Measurements from ENCODE around the gene MUS81.

Gene MUS81

DNA sequence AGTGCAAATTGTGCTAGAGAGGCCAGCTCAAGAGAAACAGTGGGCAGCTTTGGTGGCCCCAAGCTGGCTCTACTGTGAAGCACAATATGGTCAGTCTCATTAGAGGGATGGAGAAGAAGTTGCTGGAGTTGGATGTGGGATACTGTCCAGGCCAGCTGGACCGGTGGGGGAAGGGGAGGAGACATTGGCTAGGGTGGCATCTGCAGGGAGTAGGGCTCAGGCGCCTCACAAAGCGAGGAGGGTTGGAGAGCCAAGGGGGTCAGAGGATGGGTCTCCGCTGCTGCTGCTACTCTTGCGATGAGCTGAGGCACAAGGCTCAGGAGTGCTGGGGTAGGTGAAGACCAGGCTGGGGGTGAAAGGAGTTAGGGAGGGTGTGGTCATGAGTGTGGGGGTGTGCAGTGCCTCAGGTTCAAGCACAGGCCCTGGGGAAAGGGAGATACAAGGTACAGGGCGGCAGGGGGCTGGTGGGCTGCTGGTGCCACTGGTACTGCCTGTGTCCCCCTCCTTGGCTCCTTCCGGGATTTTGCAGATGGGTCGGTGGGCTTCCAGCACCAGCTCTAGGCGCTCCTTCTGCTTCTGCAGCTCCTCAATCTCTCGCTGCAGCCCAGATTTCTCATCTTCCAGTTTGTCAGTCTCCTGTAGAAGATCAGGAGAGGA, 32.6 kb downstream of the MUS81 start:
- DNase-seq (ENCODE audit: low read depth) = no peak

GRCh38 chr11:65894034-65894591, 33.9 kb downstream of the MUS81 start:
- no peak for DNase-seq (ENCODE audit: low read depth)

DNA sequence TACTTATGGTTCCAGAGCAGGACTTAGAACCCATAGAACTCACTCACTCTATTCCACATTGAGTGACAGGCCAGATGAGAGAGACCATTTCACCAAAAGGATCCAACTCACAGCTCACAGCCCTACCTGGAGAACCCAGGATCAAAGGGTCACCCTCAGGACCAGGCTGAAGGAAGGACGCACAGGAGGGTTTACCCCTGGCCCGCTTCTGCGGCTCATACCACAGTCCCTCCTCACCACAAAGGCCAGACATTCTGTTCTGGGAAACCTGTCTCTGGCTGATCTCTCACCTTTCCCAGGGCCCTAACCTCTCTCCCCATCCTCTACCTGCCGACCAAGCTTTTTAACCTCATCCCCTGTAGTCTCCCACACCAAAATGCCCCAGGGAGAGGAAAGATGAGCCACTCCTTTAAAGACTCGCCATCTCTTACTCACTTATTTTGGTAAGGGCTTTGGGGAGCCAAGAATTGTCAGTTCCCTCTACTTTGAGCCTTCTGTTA, 35.3 kb downstream of the MUS81 start:
- no peak for DNase-seq (ENCODE audit: low read depth)

GRCh38 chr11:65896034-65896999, 36.1 kb downstream of the MUS81 start:
- DNase-seq (ENCODE audit: low read depth) = no peak

GRCh38 chr11:65897020-65897471, 36.8 kb downstream of the MUS81 start:
- DNase-seq (ENCODE audit: low read depth) = no peak

- DNase-seq (ENCODE audit: low read depth) = no peak
Measured at GRCh38 chr11:65898656-65899355, 38.6 kb downstream of the MUS81 start.

- no peak for DNase-seq (ENCODE audit: low read depth)
Measured at GRCh38 chr11:65899356-65900124, 39.3 kb downstream of the MUS81 start.

- peak; percentile 91 for DNase-seq (ENCODE audit: low read depth)
Measured at GRCh38 chr11:65900125-65900898, 40.1 kb downstream of the MUS81 start, which contains the start of gene FOSL1. FOSL1 (minus strand) TSS chr11:65900388; CDS start chr11:65900339, 49 bp downstream.

DNA sequence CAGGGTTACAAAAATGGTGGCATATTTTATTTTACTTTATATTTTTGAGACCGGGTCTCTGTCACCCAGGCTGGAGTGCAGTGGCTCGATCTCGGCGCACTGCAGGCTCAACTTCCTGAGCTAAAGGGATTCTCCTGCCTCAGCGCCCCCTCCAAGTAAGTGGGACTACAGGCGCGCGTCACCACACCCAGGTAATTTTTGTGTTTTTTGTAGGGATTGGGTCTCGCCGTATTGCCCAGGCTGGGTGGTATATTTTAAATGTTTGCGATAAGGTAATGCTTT, 40.6 kb downstream of the MUS81 start:
- no peak for DNase-seq (ENCODE audit: low read depth)

GRCh38 chr11:65903068-65903481, 42.8 kb downstream of the MUS81 start:
- DNase-seq (ENCODE audit: low read depth) = no peak

- DNase-seq (ENCODE audit: low read depth) = no peak
Measured at GRCh38 chr11:65903715-65904114, 43.5 kb downstream of the MUS81 start.

DNA sequence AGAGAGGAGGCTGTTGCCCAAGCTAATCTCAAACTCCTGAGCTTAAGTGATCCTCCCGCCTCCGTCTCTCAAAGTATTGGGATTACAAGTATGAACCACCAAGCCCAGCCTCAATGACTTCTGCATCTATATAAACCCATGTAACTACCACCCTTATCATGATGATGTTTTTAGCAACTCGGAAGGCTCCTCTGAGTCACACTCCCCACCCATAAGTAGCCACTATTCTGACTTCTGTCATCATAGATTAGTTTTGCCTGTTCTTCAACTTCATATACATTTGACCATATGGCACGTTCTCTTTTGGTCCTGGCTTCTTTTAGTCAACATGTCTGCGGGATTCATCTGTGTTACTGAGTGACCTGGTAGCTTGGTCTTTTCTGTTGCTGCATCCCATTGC, 46.4 kb downstream of the MUS81 start:
- DNase-seq (ENCODE audit: low read depth) = no peak

- no peak for DNase-seq (ENCODE audit: low read depth)
Measured at GRCh38 chr11:65907878-65908277, 47.6 kb downstream of the MUS81 start.

DNA sequence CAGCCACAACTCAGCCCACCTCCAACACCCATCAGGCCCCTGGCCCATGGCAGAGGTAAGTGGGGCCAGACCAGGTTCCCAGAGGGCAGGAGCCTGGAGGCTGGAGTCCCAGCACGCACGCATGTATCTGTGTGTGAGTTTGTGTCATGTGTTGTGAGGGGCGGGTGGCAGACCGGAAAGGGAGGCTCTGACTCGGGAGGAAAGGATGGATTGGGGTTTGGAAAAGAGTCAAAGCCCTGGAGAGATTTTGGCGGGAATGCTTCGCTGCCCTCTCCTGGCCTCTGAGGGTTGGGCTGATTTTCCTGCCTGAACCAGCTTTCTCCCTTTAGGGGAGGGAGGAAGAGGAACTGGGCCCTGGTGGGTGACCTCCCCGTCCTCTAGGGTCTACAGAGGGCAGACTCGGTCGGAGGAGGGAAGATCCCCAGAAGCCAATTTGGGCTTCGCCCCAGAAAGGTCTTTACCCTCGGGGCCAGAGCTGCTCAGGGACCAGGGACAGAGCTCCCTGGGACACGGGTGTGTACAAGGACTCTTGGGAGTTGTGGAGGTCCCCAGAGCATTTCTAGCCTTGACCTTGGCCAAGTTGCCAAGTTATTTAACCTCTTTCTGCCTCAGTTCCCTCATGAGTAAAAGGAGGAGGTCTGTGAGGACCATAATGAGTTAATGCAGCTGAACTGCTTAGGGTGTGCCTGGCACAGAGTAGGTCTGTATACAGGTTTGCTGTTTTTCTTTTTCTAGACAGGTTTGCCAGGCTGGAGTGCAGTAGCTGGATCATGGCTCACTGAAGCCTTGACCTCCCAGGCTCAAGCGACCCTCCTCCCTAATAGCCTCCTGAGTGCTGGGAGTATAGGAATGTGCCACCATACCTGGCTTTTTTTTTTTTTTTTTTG, 51.7 kb downstream of the MUS81 start:
- no peak for DNase-seq (ENCODE audit: low read depth)

DNA sequence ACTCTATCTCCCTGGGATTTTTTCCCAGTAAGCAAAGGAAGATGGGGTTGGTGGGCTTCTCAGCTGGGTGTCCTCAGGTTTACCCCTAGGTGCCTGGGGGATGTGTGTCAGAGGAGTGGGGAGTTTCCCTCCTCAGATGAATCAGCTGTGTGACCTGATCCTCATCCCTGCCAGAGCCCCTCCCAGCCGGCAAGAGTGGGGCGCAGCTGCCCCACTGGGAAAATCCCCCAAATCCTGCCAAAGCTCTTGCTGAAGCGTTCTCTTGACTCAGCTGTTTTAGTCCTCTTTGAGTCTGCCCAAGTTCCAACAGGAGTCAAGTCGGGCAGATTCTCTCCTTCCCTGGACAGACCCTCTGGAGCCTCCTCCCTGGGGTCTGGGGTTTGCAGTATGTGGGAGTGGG, 52.6 kb downstream of the MUS81 start:
- no peak for DNase-seq (ENCODE audit: low read depth)

DNA sequence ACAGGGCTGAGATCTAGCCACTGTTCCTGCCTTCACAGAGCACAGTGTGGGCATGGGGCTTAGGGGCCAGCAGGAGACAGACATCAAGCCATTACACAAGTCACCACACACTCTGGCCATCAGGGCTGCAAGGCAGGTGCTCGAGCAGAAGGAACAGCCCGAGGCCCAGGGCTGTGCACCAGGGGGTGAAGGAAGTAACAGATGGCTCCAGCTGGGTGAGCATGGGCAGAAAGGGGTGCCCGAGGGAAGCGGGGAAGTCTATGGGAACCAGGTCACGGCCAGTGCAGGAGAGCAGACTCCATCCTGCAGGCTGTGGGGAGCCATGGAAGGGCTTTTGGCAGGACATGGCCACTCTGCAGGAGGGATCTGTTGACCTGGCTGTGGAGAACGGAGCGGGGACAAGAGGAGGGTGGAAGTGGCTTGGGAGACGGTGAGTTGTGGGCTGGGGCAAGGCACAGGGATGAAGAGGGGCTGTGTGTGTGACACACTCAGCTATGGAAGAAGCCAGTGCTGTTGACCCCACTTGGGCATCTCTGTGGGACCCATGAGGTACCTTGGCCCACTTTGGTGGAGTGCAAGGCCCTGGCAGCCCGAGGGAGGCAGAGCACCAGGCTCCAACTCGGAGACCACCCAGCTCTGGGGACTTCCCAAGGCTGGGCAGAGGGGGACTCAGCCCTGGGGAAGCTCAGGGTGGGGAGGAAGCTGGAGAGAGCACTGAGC, 55.0 kb downstream of the MUS81 start:
- DNase-seq (ENCODE audit: low read depth) = no peak

DNA sequence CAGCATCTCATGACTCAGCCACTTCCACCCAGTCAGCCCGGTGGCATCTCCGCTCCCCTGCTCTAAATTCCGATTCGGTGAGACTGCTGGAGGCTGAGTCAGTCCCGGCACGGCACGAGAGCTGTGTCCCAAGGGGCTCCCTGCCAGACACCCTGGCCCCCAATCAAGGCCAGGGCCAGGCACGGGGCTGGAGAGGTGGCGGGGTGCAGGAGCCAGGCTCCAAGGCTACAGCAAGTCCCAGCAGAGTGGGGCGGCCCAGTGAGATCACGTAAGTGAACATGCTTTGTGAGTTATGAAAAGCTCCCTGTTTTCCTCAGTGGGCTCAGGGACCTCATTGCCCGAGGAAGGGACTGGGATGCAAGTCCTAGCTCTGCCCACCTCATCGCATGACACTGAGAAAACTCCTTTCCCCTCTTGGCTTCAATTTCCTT, 55.6 kb downstream of the MUS81 start:
- DNase-seq (ENCODE audit: low read depth) = no peak

Data from CMK (cell line).